HUDEP-2 (cell line): ENCODE results near the gene BRF1.

ENCODE experiments used
- DNase-seq, 76 experiments: peaks; one replicate each; lab custom pipeline; 2025; ENCODE audit not compliant: unreplicated experiment in 76 of 76; lab: John Stamatoyannopoulos, UW

Gene BRF1

GRCh38 chr14:105241641-105242040 is 59.2 kb downstream of the BRF1 start:
- DNase-seq, result no peak

- DNase-seq, result no peak
Observed at GRCh38 chr14:105240811-105241576, 59.8 kb downstream of the BRF1 start.

GRCh38 chr14:105229099-105229655 is 71.6 kb downstream of the BRF1 start:
- no peak for DNase-seq

GRCh38 chr14:105228562-105228961 is 72.2 kb downstream of the BRF1 start:
- no peak for DNase-seq

GRCh38 chr14:105227346-105227745 is 73.5 kb downstream of the BRF1 start:
- no peak for DNase-seq

GRCh38 chr14:105226198-105226597 is 74.6 kb downstream of the BRF1 start:
- DNase-seq, result no peak

GRCh38 chr14:105224845-105225570 is 75.8 kb downstream of the BRF1 start:
- DNase-seq, result no peak

GRCh38 chr14:105223770-105224544 is 76.8 kb downstream of the BRF1 start:
- DNase-seq, result no peak

- no peak for DNase-seq
Observed at GRCh38 chr14:105223260-105223659, 77.5 kb downstream of the BRF1 start.

- no peak for DNase-seq
Observed at GRCh38 chr14:105221598-105222178, 79.1 kb downstream of the BRF1 start.

- DNase-seq, result no peak
Observed at GRCh38 chr14:105220699-105221597, 79.9 kb downstream of the BRF1 start.

- DNase-seq, result no peak
Observed at GRCh38 chr14:105219753-105220152, 81.0 kb downstream of the BRF1 start.

GRCh38 chr14:105219043-105219612 is 81.7 kb downstream of the BRF1 start:
- DNase-seq, result no peak

GRCh38 chr14:105218611-105219010 is 82.2 kb downstream of the BRF1 start:
- DNase-seq, result no peak

- DNase-seq, result no peak
Observed at GRCh38 chr14:105217774-105218173, 83.0 kb downstream of the BRF1 start.

- DNase-seq, result no peak
Observed at GRCh38 chr14:105216490-105217247, 84.1 kb downstream of the BRF1 start.

GRCh38 chr14:105215602-105216001 is 85.2 kb downstream of the BRF1 start:
- no peak for DNase-seq

GRCh38 chr14:105214324-105214915 is 86.4 kb downstream of the BRF1 start:
- DNase-seq, result no peak
